Left lobe of liver (tissue), 2 donors: Measurements from ENCODE around the gene CASS4. TPM values are rescaled to one million over a fixed set of nuclear protein-coding genes. Genes with fewer than 3 reads are reported as not detected.
"Not testable (repeated sequence)": the region's sequence is repeated elsewhere in the genome, so short reads cannot be mapped to it uniquely, and the experiment has no call there.

Source experiments
- ATAC-seq: fragments of 200-7000 bp; cut with Tn5 transposase; one replicate; pipeline ENCODE4 v1.9.1; 2020; ENCODE audit warnings: mild to moderate bottlenecking, moderate library complexity
- DNase-seq: peaks from one replicate; pipeline ENCODE4 v3.0.0-alpha.2; 2020; ENCODE audit warnings: low spot score
- total RNA-seq: library from RNA; stranded (reverse); gene quantifications from one replicate; pipeline ENCODE4 v1.2.1, GENCODE V29; 2021
- donor health status: DM: no; HTN: no; CAD: no; lungs with moderate emphysema.
- donor health status: DM: no; HTN: yes; CAD: no.

CASS4 gene
- total RNA-seq, 1 donor from 2014 or later, result 0.93 TPM

- ATAC-seq, result peak; percentile 93
These were observed 19.8 kb upstream of the CASS4 start, which contains the start of the genes AURKA and CSTF1 for GRCh38 chr20:56392132-56392880. Gene AURKA (minus strand): TSS chr20:56392215. CDS start chr20:56388197, 4,018 bp downstream. Gene CSTF1 (plus strand): TSS chr20:56392645. CDS start chr20:56395553, 2,908 bp downstream.

GRCh38 chr20:56392881-56393482 lies 19.1 kb upstream of the CASS4 start:
- ATAC-seq (no peak), DNase-seq (no peak)

More at GRCh38 chr20:56392132-56392880, 19.8 kb upstream of the CASS4 start, which contains the start of the genes AURKA and CSTF1:
- DNase-seq, result peak; percentile 100

- DNase-seq, result no peak
- ATAC-seq, result no peak
These were observed 18.4 kb upstream of the CASS4 start for GRCh38 chr20:56393653-56394052.

- DNase-seq, result no peak
- no peak for ATAC-seq
These were observed 16.9 kb upstream of the CASS4 start for GRCh38 chr20:56395166-56395565.

- DNase-seq, result no peak
- peak; percentile 88 for ATAC-seq
These were observed 11.9 kb upstream of the CASS4 start for GRCh38 chr20:56400001-56400640.

GRCh38 chr20:56403465-56403864 lies 8.6 kb upstream of the CASS4 start:
- DNase-seq (no peak), ATAC-seq (no peak)

GRCh38 chr20:56405356-56405755 lies 6.7 kb upstream of the CASS4 start:
- ATAC-seq, DNase-seq: not testable (repeated sequence)

- DNase-seq, result no peak
- ATAC-seq, result no peak
These were observed 5.2 kb upstream of the CASS4 start for GRCh38 chr20:56406910-56407309.

GRCh38 chr20:56409521-56409920 lies 2.5 kb upstream of the CASS4 start:
- no peak for DNase-seq
- peak; percentile 8 for ATAC-seq

GRCh38 chr20:56409956-56410355 lies 2.1 kb upstream of the CASS4 start:
- DNase-seq, result no peak
- ATAC-seq, result no peak

GRCh38 chr20:56411287-56411686 lies 773 bp upstream of the CASS4 start:
- not testable (repeated sequence) for DNase-seq, ATAC-seq

GRCh38 chr20:56412473-56412790 lies 372 bp downstream of the CASS4 start:
- peak; percentile 19 for DNase-seq
- no peak for ATAC-seq

GRCh38 chr20:56412949-56413348 lies 889 bp downstream of the CASS4 start:
- no peak for DNase-seq
- ATAC-seq, result no peak

- ATAC-seq (no peak), DNase-seq (no peak)
These were observed 3.0 kb downstream of the CASS4 start for GRCh38 chr20:56414842-56415765.

GRCh38 chr20:56417402-56417801 lies 5.3 kb downstream of the CASS4 start:
- no peak for DNase-seq
- ATAC-seq, result no peak

- DNase-seq, result no peak
- no peak for ATAC-seq
These were observed 5.9 kb downstream of the CASS4 start for GRCh38 chr20:56417911-56418310.

- ATAC-seq (no peak), DNase-seq (no peak)
These were observed 6.4 kb downstream of the CASS4 start for GRCh38 chr20:56418385-56418861.

GRCh38 chr20:56420028-56420427 lies 8.0 kb downstream of the CASS4 start:
- no peak for DNase-seq
- ATAC-seq, result no peak

- ATAC-seq, result no peak
- no peak for DNase-seq
These were observed 9.1 kb downstream of the CASS4 start for GRCh38 chr20:56420940-56421688.
